ENCODE measurements around the gene PALLD.

The PALLD gene

GRCh38 chr4:168849997-168850396 is 353.1 kb downstream of the PALLD start:
- no CpG with 5 or more reads among the region's 3 CpGs for WGBS, 2 donors (ENCODE audit: extremely low coverage in 2 of 2, insufficient read length in 2 of 2, insufficient replicate concordance in 1 of 2)
- H3K23ac ChIP-seq (ENCODE audit: low read depth, low read length, poor library complexity), result no peak overlapping the region
- H3K14ac ChIP-seq (ENCODE audit: low read length), result no peak overlapping the region
- no peak overlapping the region for H3K4me3 ChIP-seq (ENCODE audit: low read length in 2 of 2)
- H2BK15ac ChIP-seq (ENCODE audit: low read length), result no peak overlapping the region
- H2AFZ ChIP-seq (ENCODE audit: low read length), result no peak overlapping the region
- H3K4ac ChIP-seq (ENCODE audit: low read length), result no peak overlapping the region
- peaks cover 9 to 16% of the 10 kb centered on the region in 2 donors for H3K4me1 ChIP-seq (ENCODE audit: control insufficient read depth in 2 of 2, insufficient read depth in 1 of 2, low read depth in 1 of 2, low read length in 2 of 2)
- H4K8ac ChIP-seq (ENCODE audit: low read depth, low read length), result no peak overlapping the region
- H2AK5ac ChIP-seq (ENCODE audit: low read depth, low read length), result no peak overlapping the region
- no peak for DNase-seq (ENCODE audit: low spot score)
- H3K79me1 ChIP-seq (ENCODE audit: low read depth, low read length), result peaks cover 2% of the 10 kb centered on the region
- H2BK120ac ChIP-seq (ENCODE audit: low read depth, low read length), result no peak overlapping the region
- H3K18ac ChIP-seq (ENCODE audit: low read length), result no peak overlapping the region
- no peaks in the 10 kb centered on the region for H3K9me3 ChIP-seq (replicated peaks in 1 of 2; ENCODE audit: control insufficient read depth in 2 of 2, insufficient read depth in 1 of 2, low read depth in 1 of 2, low read length in 2 of 2)
- H2BK12ac ChIP-seq (ENCODE audit: low read length), result no peak overlapping the region
- H2BK5ac ChIP-seq (ENCODE audit: low read length), result no peak overlapping the region
- H3K4me2 ChIP-seq (ENCODE audit: insufficient read depth, low read length, poor library complexity, severe bottlenecking), result no peak overlapping the region
- no peak overlapping the region for H3K27ac ChIP-seq (replicated peaks; ENCODE audit: low read length)
- no peak overlapping the region for H3K9ac ChIP-seq (ENCODE audit: low read depth, low read length, poor library complexity)
- H3K36me3 ChIP-seq (replicated peaks in 1 of 2; ENCODE audit: control insufficient read depth in 2 of 2, insufficient read depth in 2 of 2, low read length in 2 of 2), result peaks cover 14 to 29% of the 10 kb centered on the region in 2 donors
- H4K91ac ChIP-seq (ENCODE audit: low read depth, low read length, poor library complexity), result no peak overlapping the region
- no peaks in the 10 kb centered on the region for H3K27me3 ChIP-seq (ENCODE audit: control insufficient read depth in 3 of 3, insufficient read depth in 3 of 3, low read depth in 1 of 3, low read length in 3 of 3)

- WGBS, 2 donors (ENCODE audit: extremely low coverage in 2 of 2, insufficient read length in 2 of 2, insufficient replicate concordance in 1 of 2), result no CpG with 5 or more reads among the region's 3 CpGs
- peaks cover 20 to 48% of the 10 kb centered on the region in 2 donors for H3K36me3 ChIP-seq (replicated peaks in 1 of 2; ENCODE audit: control insufficient read depth in 2 of 2, insufficient read depth in 2 of 2, low read length in 2 of 2)
- no peak overlapping the region for H4K8ac ChIP-seq (ENCODE audit: low read depth, low read length)
These were observed 355.5 kb downstream of the PALLD start for GRCh38 chr4:168852387-168852786.

GRCh38 chr4:168852933-168853713 is 356.3 kb downstream of the PALLD start:
- Histone ChIP-seq H3K79me1 (ENCODE audit: low read depth, low read length) (peaks cover 2% of the 10 kb centered on the region), H3K27ac (replicated peaks; ENCODE audit: low read length) (no peak overlapping the region), H3K4me1 (ENCODE audit: control insufficient read depth in 2 of 2, insufficient read depth in 1 of 2, low read depth in 1 of 2, low read length in 2 of 2) (peaks cover 5 to 16% of the 10 kb centered on the region in 2 donors), H3K4ac (ENCODE audit: low read length) (no peak overlapping the region), H2BK12ac (ENCODE audit: low read length) (no peak overlapping the region), H2AFZ (ENCODE audit: low read length) (no peak overlapping the region), H2BK120ac (ENCODE audit: low read depth, low read length) (no peak overlapping the region), H3K18ac (ENCODE audit: low read length) (no peak overlapping the region), H3K9me3 (replicated peaks in 1 of 2; ENCODE audit: control insufficient read depth in 2 of 2, insufficient read depth in 1 of 2, low read depth in 1 of 2, low read length in 2 of 2) (peaks cover 0 to 5% of the 10 kb centered on the region in 2 donors), H4K8ac (ENCODE audit: low read depth, low read length) (no peak overlapping the region), H3K14ac (ENCODE audit: low read length) (no peak overlapping the region), H3K9ac (ENCODE audit: low read depth, low read length, poor library complexity) (no peak overlapping the region), H3K4me2 (ENCODE audit: insufficient read depth, low read length, poor library complexity, severe bottlenecking) (no peak overlapping the region), H2BK5ac (ENCODE audit: low read length) (no peak overlapping the region), H3K36me3 (replicated peaks in 1 of 2; ENCODE audit: control insufficient read depth in 2 of 2, insufficient read depth in 2 of 2, low read length in 2 of 2) (peaks cover 20 to 54% of the 10 kb centered on the region in 2 donors), H2AK5ac (ENCODE audit: low read depth, low read length) (no peak overlapping the region), H3K23ac (ENCODE audit: low read depth, low read length, poor library complexity) (no peak overlapping the region), H3K27me3 (ENCODE audit: control insufficient read depth in 3 of 3, insufficient read depth in 3 of 3, low read depth in 1 of 3, low read length in 3 of 3) (no peaks in the 10 kb centered on the region), H4K91ac (ENCODE audit: low read depth, low read length, poor library complexity) (no peak overlapping the region), H2BK15ac (ENCODE audit: low read length) (no peak overlapping the region), H3K4me3 (ENCODE audit: low read length in 2 of 2) (no peak overlapping the region)
- DNase-seq (ENCODE audit: low spot score), result no peak
- WGBS, 2 donors (ENCODE audit: extremely low coverage in 2 of 2, insufficient read length in 2 of 2, insufficient replicate concordance in 1 of 2), result no CpG with 5 or more reads among the region's 6 CpGs

More at GRCh38 chr4:168852387-168852786, 355.5 kb downstream of the PALLD start:
- Histone ChIP-seq H3K27ac (replicated peaks; ENCODE audit: low read length) (no peak overlapping the region), H3K9ac (ENCODE audit: low read depth, low read length, poor library complexity) (no peak overlapping the region), H2BK120ac (ENCODE audit: low read depth, low read length) (no peak overlapping the region), H2AK5ac (ENCODE audit: low read depth, low read length) (no peak overlapping the region), H3K4me1 (ENCODE audit: control insufficient read depth in 2 of 2, insufficient read depth in 1 of 2, low read depth in 1 of 2, low read length in 2 of 2) (peaks cover 6 to 16% of the 10 kb centered on the region in 2 donors), H3K27me3 (ENCODE audit: control insufficient read depth in 3 of 3, insufficient read depth in 3 of 3, low read depth in 1 of 3, low read length in 3 of 3) (no peaks in the 10 kb centered on the region), H4K91ac (ENCODE audit: low read depth, low read length, poor library complexity) (no peak overlapping the region), H2BK12ac (ENCODE audit: low read length) (no peak overlapping the region), H3K14ac (ENCODE audit: low read length) (no peak overlapping the region), H3K79me1 (ENCODE audit: low read depth, low read length) (peaks cover 2% of the 10 kb centered on the region), H3K4ac (ENCODE audit: low read length) (no peak overlapping the region), H2BK5ac (ENCODE audit: low read length) (no peak overlapping the region), H3K9me3 (replicated peaks in 1 of 2; ENCODE audit: control insufficient read depth in 2 of 2, insufficient read depth in 1 of 2, low read depth in 1 of 2, low read length in 2 of 2) (peaks cover 0 to 5% of the 10 kb centered on the region in 2 donors), H3K18ac (ENCODE audit: low read length) (no peak overlapping the region), H3K4me2 (ENCODE audit: insufficient read depth, low read length, poor library complexity, severe bottlenecking) (no peak overlapping the region), H3K23ac (ENCODE audit: low read depth, low read length, poor library complexity) (no peak overlapping the region), H2BK15ac (ENCODE audit: low read length) (no peak overlapping the region), H3K4me3 (ENCODE audit: low read length in 2 of 2) (no peak overlapping the region), H2AFZ (ENCODE audit: low read length) (no peak overlapping the region)
- DNase-seq (ENCODE audit: low spot score), result no peak

- Histone ChIP-seq H3K4me2 (ENCODE audit: insufficient read depth, low read length, poor library complexity, severe bottlenecking) (no peak overlapping the region), H3K79me1 (ENCODE audit: low read depth, low read length) (peaks cover 2% of the 10 kb centered on the region), H3K14ac (ENCODE audit: low read length) (no peak overlapping the region), H3K27me3 (ENCODE audit: control insufficient read depth in 3 of 3, insufficient read depth in 3 of 3, low read depth in 1 of 3, low read length in 3 of 3) (no peaks in the 10 kb centered on the region), H3K9ac (ENCODE audit: low read depth, low read length, poor library complexity) (no peak overlapping the region), H2BK12ac (ENCODE audit: low read length) (no peak overlapping the region), H4K8ac (ENCODE audit: low read depth, low read length) (no peak overlapping the region), H2AFZ (ENCODE audit: low read length) (no peak overlapping the region), H3K27ac (replicated peaks; ENCODE audit: low read length) (no peak overlapping the region), H3K18ac (ENCODE audit: low read length) (no peak overlapping the region), H2BK15ac (ENCODE audit: low read length) (no peak overlapping the region), H2AK5ac (ENCODE audit: low read depth, low read length) (no peak overlapping the region), H3K36me3 (replicated peaks in 1 of 2; ENCODE audit: control insufficient read depth in 2 of 2, insufficient read depth in 2 of 2, low read length in 2 of 2) (peaks cover 20 to 58% of the 10 kb centered on the region in 2 donors), H3K9me3 (replicated peaks in 1 of 2; ENCODE audit: control insufficient read depth in 2 of 2, insufficient read depth in 1 of 2, low read depth in 1 of 2, low read length in 2 of 2) (peaks cover 0 to 5% of the 10 kb centered on the region in 2 donors), H3K23ac (ENCODE audit: low read depth, low read length, poor library complexity) (no peak overlapping the region), H3K4ac (ENCODE audit: low read length) (no peak overlapping the region), H2BK5ac (ENCODE audit: low read length) (no peak overlapping the region), H4K91ac (ENCODE audit: low read depth, low read length, poor library complexity) (no peak overlapping the region), H3K4me1 (ENCODE audit: control insufficient read depth in 2 of 2, insufficient read depth in 1 of 2, low read depth in 1 of 2, low read length in 2 of 2) (peaks cover 2 to 11% of the 10 kb centered on the region in 2 donors), H2BK120ac (ENCODE audit: low read depth, low read length) (no peak overlapping the region), H3K4me3 (ENCODE audit: low read length in 2 of 2) (no peak overlapping the region)
- WGBS, 2 donors (ENCODE audit: extremely low coverage in 2 of 2, insufficient read length in 2 of 2, insufficient replicate concordance in 1 of 2), result no CpG with 5 or more reads among the region's 4 CpGs
- no peak for DNase-seq (ENCODE audit: low spot score)
These were observed 356.9 kb downstream of the PALLD start for GRCh38 chr4:168853770-168854169.

All from neuronal stem cell (in vitro differentiated cells).